GM23338 (cell line): Measurements from ENCODE around the gene SSTR3. TPM values are rescaled to one million over a fixed set of nuclear protein-coding genes. Genes with fewer than 3 reads are reported as not detected.

Source experiments
- ATAC-seq: fragments of 200-7000 bp; cut with Tn5 transposase; 3 replicates; pipeline ENCODE4 v1.9.1; 2020
- DNase-seq: peaks from one replicate; pipeline ENCODE4 v3.0.0-alpha.2; 2015; ENCODE audit warnings: low spot score
- H2AFZ ChIP-seq: fragments of 200-600 bp; sonication (generic); 2 replicates; pipeline ENCODE4 v1.8.0; 2016; ENCODE audit warnings: antibody characterized with exemption, mild to moderate bottlenecking, moderate library complexity
- H3F3A ChIP-seq: fragments of 200-600 bp; sonication (generic); replicated peaks from 2 replicates; pipeline ENCODE4 v1.8.0; 2017; ENCODE audit warnings: antibody characterized with exemption, mixed run types, low read depth
- H3K27ac ChIP-seq: fragments of 200-600 bp; sonication (generic); 2 replicates; pipeline ENCODE4 v1.6.1; 2016; ENCODE audit warnings: low read depth
- H3K27me3 ChIP-seq: fragments of 200-600 bp; sonication (generic); 2 replicates; pipeline ENCODE4 v1.8.0; 2016; ENCODE audit warnings: mild to moderate bottlenecking, mixed run types, moderate library complexity; ENCODE audit not compliant: insufficient read depth
- H3K36me3 ChIP-seq: fragments of 200-600 bp; sonication (generic); 2 replicates; pipeline ENCODE4 v1.8.0; 2016; ENCODE audit warnings: mild to moderate bottlenecking; ENCODE audit not compliant: insufficient read depth
- H3K4me1 ChIP-seq: fragments of 200-600 bp; sonication (generic); 2 replicates; pipeline ENCODE4 v1.8.0; 2016; ENCODE audit warnings: mild to moderate bottlenecking, moderate library complexity; ENCODE audit not compliant: insufficient read depth
- H3K4me2 ChIP-seq: fragments of 200-600 bp; sonication (generic); 2 replicates; pipeline ENCODE4 v1.7.1; 2017; ENCODE audit warnings: mixed run types
- H3K4me3 ChIP-seq: fragments of 200-600 bp; sonication (generic); 2 replicates; pipeline ENCODE4 v1.6.1; 2016; ENCODE audit warnings: mixed run types
- H3K79me2 ChIP-seq: fragments of 200-600 bp; sonication (generic); replicated peaks from 2 replicates; pipeline ENCODE4 v1.8.0; 2017; ENCODE audit warnings: mild to moderate bottlenecking; ENCODE audit not compliant: insufficient read depth
- H3K9me2 ChIP-seq: fragments of 200-600 bp; sonication (generic); 2 replicates; pipeline ENCODE4 v1.8.0; 2017; ENCODE audit not compliant: insufficient read depth
- H4K20me1 ChIP-seq: fragments of 200-600 bp; sonication (generic); replicated peaks from 2 replicates; pipeline ENCODE4 v1.8.0; 2017; ENCODE audit warnings: mild to moderate bottlenecking; ENCODE audit not compliant: insufficient read depth
- H3K27ac Mint-ChIP-seq: 2 replicates; pipeline ENCODE4 v1.8.0; 2020; ENCODE audit warnings: inconsistent platforms, mild to moderate bottlenecking, moderate library complexity, mixed read lengths
- H3K27me3 Mint-ChIP-seq: 3 replicates; pipeline ENCODE4 v1.8.0; 2022; ENCODE audit warnings: low read depth, mild to moderate bottlenecking, moderate library complexity, mixed read lengths, inconsistent platforms; ENCODE audit not compliant: insufficient read depth, poor library complexity
- H3K36me3 Mint-ChIP-seq: 3 replicates; pipeline ENCODE4 v1.8.0; 2021; ENCODE audit warnings: low read depth, mild to moderate bottlenecking, inconsistent platforms, moderate library complexity, mixed read lengths
- H3K4me1 Mint-ChIP-seq: 3 replicates; pipeline ENCODE4 v1.8.0; 2020; ENCODE audit warnings: mild to moderate bottlenecking, inconsistent platforms, mixed read lengths
- H3K4me3 Mint-ChIP-seq: 3 replicates; pipeline ENCODE4 v1.8.0; 2021; ENCODE audit warnings: moderate library complexity, mild to moderate bottlenecking, inconsistent platforms, mixed read lengths
- H3K9me3 Mint-ChIP-seq: 3 replicates; pipeline ENCODE4 v1.8.0; 2020; ENCODE audit warnings: moderate library complexity, mild to moderate bottlenecking, inconsistent platforms, mixed read lengths
- CREB1 ChIP-seq: fragments of 250-450 bp; sonication (Bioruptor Pico); IDR thresholded peaks from 2 replicates; pipeline ENCODE4 v1.5.0; 2020; ENCODE audit warnings: low read depth, mild to moderate bottlenecking, moderate library complexity
- EZH2 ChIP-seq: fragments of 200-600 bp; sonication (generic); IDR thresholded peaks from one replicate; pipeline ENCODE4 v1.8.0; 2017; ENCODE audit warnings: antibody characterized with exemption, mild to moderate bottlenecking, low read depth; ENCODE audit not compliant: unreplicated experiment
- EZH2phosphoT487 ChIP-seq: fragments of 200-600 bp; sonication (generic); IDR thresholded peaks from one replicate; pipeline ENCODE4 v1.8.1; 2018; ENCODE audit warnings: antibody characterized with exemption; ENCODE audit not compliant: unreplicated experiment
- JUNB ChIP-seq: IDR thresholded peaks from one replicate; pipeline ENCODE4 v1.6.1; 2016; ENCODE audit warnings: antibody characterized with exemption; ENCODE audit not compliant: unreplicated experiment
- NANOG ChIP-seq: IDR thresholded peaks from 2 replicates; pipeline ENCODE4 v1.6.1; 2016; ENCODE audit warnings: antibody characterized with exemption, borderline replicate concordance
- POLR2AphosphoS5 ChIP-seq: IDR thresholded peaks from 2 replicates; pipeline ENCODE4 v1.6.1; 2016; ENCODE audit warnings: antibody characterized with exemption, low read depth
- STAT1 ChIP-seq: IDR thresholded peaks from one replicate; pipeline ENCODE4 v1.6.1; 2016; ENCODE audit warnings: antibody characterized with exemption; ENCODE audit not compliant: unreplicated experiment
- ZNF114 ChIP-seq: fragments of 250-450 bp; sonication (Bioruptor Pico); IDR thresholded peaks from 2 replicates; pipeline ENCODE4 v1.5.0; 2020; ENCODE audit warnings: mild to moderate bottlenecking, moderate library complexity
- ZNF331 ChIP-seq: fragments of 250-450 bp; sonication (Bioruptor Pico); IDR thresholded peaks from 2 replicates; pipeline ENCODE4 v1.5.0; 2020; ENCODE audit warnings: low read depth, mild to moderate bottlenecking, moderate library complexity
- polyA plus RNA-seq: library from polyadenylated mRNA; unstranded; fragments of >200 nt; fragmentation: Nextera tagmentation; extraction: Ambion mirVana; gene quantifications from 2 replicates; pipeline ENCODE4 v1.2.1, GENCODE V29; 2016
- total RNA-seq: library from RNA; depleted of rRNA; stranded (reverse); fragments of >200 nt; shearing (Covaris generic); gene quantifications from 2 replicates; pipeline ENCODE4 v1.2.3, GENCODE V29; 2014
- TF ChIP-seq, protein P1 (sequence below), 2 experiments: fragments of 200-600 bp in 1 of 2; sonication (generic) in 1 of 2; conservative IDR thresholded peaks; 2 replicates each; pipeline versions ENCODE4 v1.5.1 to v1.6.1; 2016 to 2017; ENCODE audit warnings: antibody characterized with exemption in 2 of 2, low read depth in 2 of 2, mild to moderate bottlenecking in 2 of 2, moderate library complexity in 1 of 2
- TF ChIP-seq, protein P2 (sequence below): fragments of 250-450 bp; sonication (Bioruptor Pico); IDR thresholded peaks from 2 replicates; pipeline ENCODE4 v1.5.0; 2020; ENCODE audit warnings: mild to moderate bottlenecking, moderate library complexity
- TF ChIP-seq, protein P3 (sequence below): IDR thresholded peaks from one replicate; pipeline ENCODE4 v1.6.1; 2018; ENCODE audit warnings: antibody characterized with exemption; ENCODE audit not compliant: unreplicated experiment
- TF ChIP-seq, protein P4 (sequence below): IDR thresholded peaks from 2 replicates; pipeline ENCODE4 v1.6.1; 2016; ENCODE audit warnings: antibody characterized with exemption

SSTR3 gene
- total and polyA plus RNA-seq, 2 experiments from 2014 or later: 0.66 TPM; not detected in 1

DNA sequence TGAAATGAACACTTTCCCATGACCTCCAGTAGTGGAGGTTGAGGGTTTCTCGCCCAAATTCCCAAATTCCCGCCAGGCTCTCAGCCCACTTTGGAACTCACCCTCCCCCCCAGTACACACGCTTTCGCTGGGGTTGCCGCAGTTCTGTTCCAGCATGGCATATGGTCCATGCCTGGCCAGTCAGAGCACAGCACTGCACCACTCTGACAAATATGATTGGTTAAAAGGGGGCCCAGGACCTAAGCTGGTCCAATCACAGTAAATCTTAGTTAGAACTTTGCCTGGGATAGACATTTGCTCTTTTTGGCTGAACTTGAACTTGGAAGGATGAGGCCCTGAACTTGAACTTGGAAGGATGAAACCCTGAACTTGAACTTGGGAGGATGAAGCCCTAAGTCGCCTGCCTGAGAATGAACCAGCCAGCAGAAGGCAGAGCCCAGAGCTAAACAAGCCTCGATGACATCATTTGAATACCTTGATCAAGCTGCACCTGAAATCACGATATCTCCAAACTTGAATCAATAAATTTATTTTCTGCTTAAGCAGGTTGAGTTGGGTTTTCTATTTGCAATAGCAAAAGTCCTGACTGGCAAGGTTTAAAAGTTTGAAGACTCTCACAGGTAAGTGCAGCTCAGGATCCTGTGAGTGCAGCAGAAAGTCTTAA, 12.6 kb upstream of the SSTR3 start:
- Histone ChIP-seq H3K4me1 (no peaks in the 10 kb centered on the region), H3K27ac (no peak overlapping the region), H2AFZ (no peak overlapping the region), H3K36me3 (no peaks in the 10 kb centered on the region), H3K9me2 (no peaks in the 10 kb centered on the region), H3K79me2 (no peaks in the 10 kb centered on the region), H3F3A (no peaks in the 10 kb centered on the region), H3K4me3 (no peak overlapping the region), H4K20me1 (no peaks in the 10 kb centered on the region), H3K4me2 (no peak overlapping the region), H3K27me3 (no peaks in the 10 kb centered on the region)
- DNase-seq: no peak
- Mint-ChIP-seq H3K27ac (no peak overlapping the region), H3K36me3 (no peaks in the 10 kb centered on the region), H3K4me3 (no peak overlapping the region), H3K4me1 (peaks cover 5% of the 10 kb centered on the region), H3K9me3 (peaks cover 11% of the 10 kb centered on the region; the same call in 2 of the 3 replicates), H3K27me3 (peaks cover 13% of the 10 kb centered on the region)
- no peak for ATAC-seq
- TF ChIP-seq, protein P1, sequence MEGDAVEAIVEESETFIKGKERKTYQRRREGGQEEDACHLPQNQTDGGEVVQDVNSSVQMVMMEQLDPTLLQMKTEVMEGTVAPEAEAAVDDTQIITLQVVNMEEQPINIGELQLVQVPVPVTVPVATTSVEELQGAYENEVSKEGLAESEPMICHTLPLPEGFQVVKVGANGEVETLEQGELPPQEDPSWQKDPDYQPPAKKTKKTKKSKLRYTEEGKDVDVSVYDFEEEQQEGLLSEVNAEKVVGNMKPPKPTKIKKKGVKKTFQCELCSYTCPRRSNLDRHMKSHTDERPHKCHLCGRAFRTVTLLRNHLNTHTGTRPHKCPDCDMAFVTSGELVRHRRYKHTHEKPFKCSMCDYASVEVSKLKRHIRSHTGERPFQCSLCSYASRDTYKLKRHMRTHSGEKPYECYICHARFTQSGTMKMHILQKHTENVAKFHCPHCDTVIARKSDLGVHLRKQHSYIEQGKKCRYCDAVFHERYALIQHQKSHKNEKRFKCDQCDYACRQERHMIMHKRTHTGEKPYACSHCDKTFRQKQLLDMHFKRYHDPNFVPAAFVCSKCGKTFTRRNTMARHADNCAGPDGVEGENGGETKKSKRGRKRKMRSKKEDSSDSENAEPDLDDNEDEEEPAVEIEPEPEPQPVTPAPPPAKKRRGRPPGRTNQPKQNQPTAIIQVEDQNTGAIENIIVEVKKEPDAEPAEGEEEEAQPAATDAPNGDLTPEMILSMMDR (conservative IDR thresholded peaks at IDR 0.05; ENCODE audit: low read depth in 2 of 2): no peak
- TF ChIP-seq NANOG (no peak), STAT1 (no peak), ZNF114 (CRISPR knock-in tag) (no peak), CREB1 (CRISPR knock-in tag) (no peak), JUNB (no peak), POLR2AphosphoS5 (no peak), EZH2 (no peak), EZH2phosphoT487 (no peak), ZNF331 (CRISPR knock-in tag) (no peak)
- TF ChIP-seq, protein P2, sequence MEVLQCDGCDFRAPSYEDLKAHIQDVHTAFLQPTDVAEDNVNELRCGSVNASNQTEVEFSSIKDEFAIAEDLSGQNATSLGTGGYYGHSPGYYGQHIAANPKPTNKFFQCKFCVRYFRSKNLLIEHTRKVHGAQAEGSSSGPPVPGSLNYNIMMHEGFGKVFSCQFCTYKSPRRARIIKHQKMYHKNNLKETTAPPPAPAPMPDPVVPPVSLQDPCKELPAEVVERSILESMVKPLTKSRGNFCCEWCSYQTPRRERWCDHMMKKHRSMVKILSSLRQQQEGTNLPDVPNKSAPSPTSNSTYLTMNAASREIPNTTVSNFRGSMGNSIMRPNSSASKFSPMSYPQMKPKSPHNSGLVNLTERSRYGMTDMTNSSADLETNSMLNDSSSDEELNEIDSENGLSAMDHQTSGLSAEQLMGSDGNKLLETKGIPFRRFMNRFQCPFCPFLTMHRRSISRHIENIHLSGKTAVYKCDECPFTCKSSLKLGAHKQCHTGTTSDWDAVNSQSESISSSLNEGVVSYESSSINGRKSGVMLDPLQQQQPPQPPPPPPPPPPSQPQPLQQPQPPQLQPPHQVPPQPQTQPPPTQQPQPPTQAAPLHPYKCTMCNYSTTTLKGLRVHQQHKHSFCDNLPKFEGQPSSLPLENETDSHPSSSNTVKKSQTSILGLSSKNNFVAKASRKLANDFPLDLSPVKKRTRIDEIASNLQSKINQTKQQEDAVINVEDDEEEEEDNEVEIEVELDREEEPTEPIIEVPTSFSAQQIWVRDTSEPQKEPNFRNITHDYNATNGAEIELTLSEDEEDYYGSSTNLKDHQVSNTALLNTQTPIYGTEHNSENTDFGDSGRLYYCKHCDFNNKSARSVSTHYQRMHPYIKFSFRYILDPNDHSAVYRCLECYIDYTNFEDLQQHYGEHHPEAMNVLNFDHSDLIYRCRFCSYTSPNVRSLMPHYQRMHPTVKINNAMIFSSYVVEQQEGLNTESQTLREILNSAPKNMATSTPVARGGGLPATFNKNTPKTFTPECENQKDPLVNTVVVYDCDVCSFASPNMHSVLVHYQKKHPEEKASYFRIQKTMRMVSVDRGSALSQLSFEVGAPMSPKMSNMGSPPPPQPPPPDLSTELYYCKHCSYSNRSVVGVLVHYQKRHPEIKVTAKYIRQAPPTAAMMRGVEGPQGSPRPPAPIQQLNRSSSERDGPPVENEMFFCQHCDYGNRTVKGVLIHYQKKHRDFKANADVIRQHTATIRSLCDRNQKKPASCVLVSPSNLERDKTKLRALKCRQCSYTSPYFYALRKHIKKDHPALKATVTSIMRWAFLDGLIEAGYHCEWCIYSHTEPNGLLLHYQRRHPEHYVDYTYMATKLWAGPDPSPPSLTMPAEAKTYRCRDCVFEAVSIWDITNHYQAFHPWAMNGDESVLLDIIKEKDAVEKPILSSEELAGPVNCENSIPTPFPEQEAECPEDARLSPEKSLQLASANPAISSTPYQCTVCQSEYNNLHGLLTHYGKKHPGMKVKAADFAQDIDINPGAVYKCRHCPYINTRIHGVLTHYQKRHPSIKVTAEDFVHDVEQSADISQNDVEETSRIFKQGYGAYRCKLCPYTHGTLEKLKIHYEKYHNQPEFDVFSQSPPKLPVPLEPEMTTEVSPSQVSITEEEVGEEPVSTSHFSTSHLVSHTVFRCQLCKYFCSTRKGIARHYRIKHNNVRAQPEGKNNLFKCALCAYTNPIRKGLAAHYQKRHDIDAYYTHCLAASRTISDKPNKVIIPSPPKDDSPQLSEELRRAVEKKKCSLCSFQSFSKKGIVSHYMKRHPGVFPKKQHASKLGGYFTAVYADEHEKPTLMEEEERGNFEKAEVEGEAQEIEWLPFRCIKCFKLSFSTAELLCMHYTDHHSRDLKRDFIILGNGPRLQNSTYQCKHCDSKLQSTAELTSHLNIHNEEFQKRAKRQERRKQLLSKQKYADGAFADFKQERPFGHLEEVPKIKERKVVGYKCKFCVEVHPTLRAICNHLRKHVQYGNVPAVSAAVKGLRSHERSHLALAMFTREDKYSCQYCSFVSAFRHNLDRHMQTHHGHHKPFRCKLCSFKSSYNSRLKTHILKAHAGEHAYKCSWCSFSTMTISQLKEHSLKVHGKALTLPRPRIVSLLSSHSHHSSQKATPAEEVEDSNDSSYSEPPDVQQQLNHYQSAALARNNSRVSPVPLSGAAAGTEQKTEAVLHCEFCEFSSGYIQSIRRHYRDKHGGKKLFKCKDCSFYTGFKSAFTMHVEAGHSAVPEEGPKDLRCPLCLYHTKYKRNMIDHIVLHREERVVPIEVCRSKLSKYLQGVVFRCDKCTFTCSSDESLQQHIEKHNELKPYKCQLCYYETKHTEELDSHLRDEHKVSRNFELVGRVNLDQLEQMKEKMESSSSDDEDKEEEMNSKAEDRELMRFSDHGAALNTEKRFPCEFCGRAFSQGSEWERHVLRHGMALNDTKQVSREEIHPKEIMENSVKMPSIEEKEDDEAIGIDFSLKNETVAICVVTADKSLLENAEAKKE (CRISPR knock-in tag): no peak
- TF ChIP-seq, protein P3, sequence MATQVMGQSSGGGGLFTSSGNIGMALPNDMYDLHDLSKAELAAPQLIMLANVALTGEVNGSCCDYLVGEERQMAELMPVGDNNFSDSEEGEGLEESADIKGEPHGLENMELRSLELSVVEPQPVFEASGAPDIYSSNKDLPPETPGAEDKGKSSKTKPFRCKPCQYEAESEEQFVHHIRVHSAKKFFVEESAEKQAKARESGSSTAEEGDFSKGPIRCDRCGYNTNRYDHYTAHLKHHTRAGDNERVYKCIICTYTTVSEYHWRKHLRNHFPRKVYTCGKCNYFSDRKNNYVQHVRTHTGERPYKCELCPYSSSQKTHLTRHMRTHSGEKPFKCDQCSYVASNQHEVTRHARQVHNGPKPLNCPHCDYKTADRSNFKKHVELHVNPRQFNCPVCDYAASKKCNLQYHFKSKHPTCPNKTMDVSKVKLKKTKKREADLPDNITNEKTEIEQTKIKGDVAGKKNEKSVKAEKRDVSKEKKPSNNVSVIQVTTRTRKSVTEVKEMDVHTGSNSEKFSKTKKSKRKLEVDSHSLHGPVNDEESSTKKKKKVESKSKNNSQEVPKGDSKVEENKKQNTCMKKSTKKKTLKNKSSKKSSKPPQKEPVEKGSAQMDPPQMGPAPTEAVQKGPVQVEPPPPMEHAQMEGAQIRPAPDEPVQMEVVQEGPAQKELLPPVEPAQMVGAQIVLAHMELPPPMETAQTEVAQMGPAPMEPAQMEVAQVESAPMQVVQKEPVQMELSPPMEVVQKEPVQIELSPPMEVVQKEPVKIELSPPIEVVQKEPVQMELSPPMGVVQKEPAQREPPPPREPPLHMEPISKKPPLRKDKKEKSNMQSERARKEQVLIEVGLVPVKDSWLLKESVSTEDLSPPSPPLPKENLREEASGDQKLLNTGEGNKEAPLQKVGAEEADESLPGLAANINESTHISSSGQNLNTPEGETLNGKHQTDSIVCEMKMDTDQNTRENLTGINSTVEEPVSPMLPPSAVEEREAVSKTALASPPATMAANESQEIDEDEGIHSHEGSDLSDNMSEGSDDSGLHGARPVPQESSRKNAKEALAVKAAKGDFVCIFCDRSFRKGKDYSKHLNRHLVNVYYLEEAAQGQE: no peak
- TF ChIP-seq, protein P4, sequence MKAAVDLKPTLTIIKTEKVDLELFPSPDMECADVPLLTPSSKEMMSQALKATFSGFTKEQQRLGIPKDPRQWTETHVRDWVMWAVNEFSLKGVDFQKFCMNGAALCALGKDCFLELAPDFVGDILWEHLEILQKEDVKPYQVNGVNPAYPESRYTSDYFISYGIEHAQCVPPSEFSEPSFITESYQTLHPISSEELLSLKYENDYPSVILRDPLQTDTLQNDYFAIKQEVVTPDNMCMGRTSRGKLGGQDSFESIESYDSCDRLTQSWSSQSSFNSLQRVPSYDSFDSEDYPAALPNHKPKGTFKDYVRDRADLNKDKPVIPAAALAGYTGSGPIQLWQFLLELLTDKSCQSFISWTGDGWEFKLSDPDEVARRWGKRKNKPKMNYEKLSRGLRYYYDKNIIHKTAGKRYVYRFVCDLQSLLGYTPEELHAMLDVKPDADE: no peak
